WTC11 (cell line): ENCODE measurements around the gene OR4E2.
"Not testable (repeated sequence)": the region's sequence is repeated elsewhere in the genome, so short reads cannot be mapped to it uniquely, and the experiment has no call there.

ENCODE experiments used
- TF ChIP-seq, protein P1 (sequence below): sonication (generic); formaldehyde crosslinking; IDR thresholded peaks from 2 replicates; pipeline ENCODE4 v1.8.1; 2023; ENCODE audit warnings: mild to moderate bottlenecking, missing genetic modification reagents, moderate library complexity
- TF ChIP-seq, protein P2 (sequence below): sonication (generic); formaldehyde crosslinking; IDR thresholded peaks from 2 replicates; pipeline ENCODE4 v1.8.1; 2023; ENCODE audit warnings: mild to moderate bottlenecking, moderate library complexity, missing genetic modification reagents
- TF ChIP-seq, protein P3 (sequence below): fragments of 200-600 bp; IDR thresholded peaks from 2 replicates; pipeline ENCODE4 v1.8.0; 2022; ENCODE audit warnings: antibody characterized with exemption

DNA sequence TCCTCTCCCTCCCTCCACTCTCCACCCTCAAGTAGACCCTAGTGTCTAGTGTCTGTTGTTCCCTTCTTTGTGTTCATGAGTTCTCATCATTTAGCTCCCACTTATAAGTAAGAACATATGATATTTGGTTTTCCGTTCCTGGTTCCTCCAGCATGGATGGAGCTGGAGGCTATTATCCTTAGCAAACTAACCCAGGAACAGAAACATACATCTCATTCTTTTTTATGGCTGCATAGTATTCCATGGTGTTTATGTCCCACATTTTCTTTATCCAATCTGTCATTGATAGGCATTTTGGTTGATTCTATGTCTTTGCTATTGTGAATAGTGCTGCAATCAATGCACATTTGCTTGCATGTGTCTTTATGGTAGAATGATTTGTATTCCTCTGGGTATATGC is 23.1 kb upstream of the OR4E2 start:
- TF ChIP-seq, protein P1, sequence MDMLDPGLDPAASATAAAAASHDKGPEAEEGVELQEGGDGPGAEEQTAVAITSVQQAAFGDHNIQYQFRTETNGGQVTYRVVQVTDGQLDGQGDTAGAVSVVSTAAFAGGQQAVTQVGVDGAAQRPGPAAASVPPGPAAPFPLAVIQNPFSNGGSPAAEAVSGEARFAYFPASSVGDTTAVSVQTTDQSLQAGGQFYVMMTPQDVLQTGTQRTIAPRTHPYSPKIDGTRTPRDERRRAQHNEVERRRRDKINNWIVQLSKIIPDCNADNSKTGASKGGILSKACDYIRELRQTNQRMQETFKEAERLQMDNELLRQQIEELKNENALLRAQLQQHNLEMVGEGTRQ (CRISPR knock-in tag): not testable (repeated sequence)
- TF ChIP-seq, protein P2, sequence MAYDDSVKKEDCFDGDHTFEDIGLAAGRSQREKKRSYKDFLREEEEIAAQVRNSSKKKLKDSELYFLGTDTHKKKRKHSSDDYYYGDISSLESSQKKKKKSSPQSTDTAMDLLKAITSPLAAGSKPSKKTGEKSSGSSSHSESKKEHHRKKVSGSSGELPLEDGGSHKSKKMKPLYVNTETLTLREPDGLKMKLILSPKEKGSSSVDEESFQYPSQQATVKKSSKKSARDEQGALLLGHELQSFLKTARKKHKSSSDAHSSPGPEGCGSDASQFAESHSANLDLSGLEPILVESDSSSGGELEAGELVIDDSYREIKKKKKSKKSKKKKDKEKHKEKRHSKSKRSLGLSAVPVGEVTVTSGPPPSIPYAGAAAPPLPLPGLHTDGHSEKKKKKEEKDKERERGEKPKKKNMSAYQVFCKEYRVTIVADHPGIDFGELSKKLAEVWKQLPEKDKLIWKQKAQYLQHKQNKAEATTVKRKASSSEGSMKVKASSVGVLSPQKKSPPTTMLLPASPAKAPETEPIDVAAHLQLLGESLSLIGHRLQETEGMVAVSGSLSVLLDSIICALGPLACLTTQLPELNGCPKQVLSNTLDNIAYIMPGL: not testable (repeated sequence)
- TF ChIP-seq, protein P3, sequence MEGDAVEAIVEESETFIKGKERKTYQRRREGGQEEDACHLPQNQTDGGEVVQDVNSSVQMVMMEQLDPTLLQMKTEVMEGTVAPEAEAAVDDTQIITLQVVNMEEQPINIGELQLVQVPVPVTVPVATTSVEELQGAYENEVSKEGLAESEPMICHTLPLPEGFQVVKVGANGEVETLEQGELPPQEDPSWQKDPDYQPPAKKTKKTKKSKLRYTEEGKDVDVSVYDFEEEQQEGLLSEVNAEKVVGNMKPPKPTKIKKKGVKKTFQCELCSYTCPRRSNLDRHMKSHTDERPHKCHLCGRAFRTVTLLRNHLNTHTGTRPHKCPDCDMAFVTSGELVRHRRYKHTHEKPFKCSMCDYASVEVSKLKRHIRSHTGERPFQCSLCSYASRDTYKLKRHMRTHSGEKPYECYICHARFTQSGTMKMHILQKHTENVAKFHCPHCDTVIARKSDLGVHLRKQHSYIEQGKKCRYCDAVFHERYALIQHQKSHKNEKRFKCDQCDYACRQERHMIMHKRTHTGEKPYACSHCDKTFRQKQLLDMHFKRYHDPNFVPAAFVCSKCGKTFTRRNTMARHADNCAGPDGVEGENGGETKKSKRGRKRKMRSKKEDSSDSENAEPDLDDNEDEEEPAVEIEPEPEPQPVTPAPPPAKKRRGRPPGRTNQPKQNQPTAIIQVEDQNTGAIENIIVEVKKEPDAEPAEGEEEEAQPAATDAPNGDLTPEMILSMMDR: not testable (repeated sequence)
